ENCODE data around the gene DIO3.

The DIO3 gene

GRCh38 chr14:101557811-101558738, 3.2 kb upstream of the DIO3 start:
- no peak overlapping the region for H3K27ac ChIP-seq
- H3K27me3 ChIP-seq, result peaks cover 0 to 81% of the 10 kb centered on the region in 2 donors
- peak overlapping the region in 1 of 2 donors; percentile 7 for H3K4me3 ChIP-seq
- peaks cover 0 to 24% (median 4%) of the 10 kb centered on the region in 4 donors for H3K4me1 ChIP-seq
- peak in 1 of 2 experiments; percentile 21 for TF ChIP-seq CTCF (IDR thresholded peaks at IDR 0.05)
- peak; percentile 70 to 82 for DNase-seq
- intact Hi-C loops (cut with DNase I; ENCODE audit: low total_unique reads), result no loop called here
- no peaks in the 10 kb centered on the region for H3K36me3 ChIP-seq
- peaks cover 0 to 12% (median 12%) of the 10 kb centered on the region in 3 donors for H3K9me3 ChIP-seq

GRCh38 chr14:101558739-101559240, 2.5 kb upstream of the DIO3 start:
- H3K9me3 ChIP-seq, result peaks cover 0 to 12% (median 12%) of the 10 kb centered on the region in 3 donors
- TF ChIP-seq CTCF (IDR thresholded peaks at IDR 0.05), result no peak
- H3K4me1 ChIP-seq, result peaks cover 0 to 30% (median 4%) of the 10 kb centered on the region in 4 donors
- no peaks in the 10 kb centered on the region for H3K36me3 ChIP-seq
- intact Hi-C loops (cut with DNase I; ENCODE audit: low total_unique reads), result no loop called here
- no peak for DNase-seq
- H3K4me3 ChIP-seq, result peak overlapping the region; percentile 47 to 51
- H3K27ac ChIP-seq, result peak overlapping the region in 1 of 2 donors; percentile 55
- peaks cover 0 to 88% of the 10 kb centered on the region in 2 donors for H3K27me3 ChIP-seq

GRCh38 chr14:101559250-101559623, 2.1 kb upstream of the DIO3 start:
- Histone ChIP-seq H3K9me3 (peaks cover 0 to 12% (median 12%) of the 10 kb centered on the region in 3 donors), H3K4me1 (peaks cover 0 to 32% (median 4%) of the 10 kb centered on the region in 4 donors), H3K4me3 (peak overlapping the region; percentile 47 to 51), H3K27ac (peak overlapping the region; percentile 47 to 55), H3K36me3 (no peaks in the 10 kb centered on the region), H3K27me3 (peaks cover 0 to 88% of the 10 kb centered on the region in 2 donors)
- intact Hi-C loops (cut with DNase I; ENCODE audit: low total_unique reads), result no loop called here
- TF ChIP-seq CTCF (IDR thresholded peaks at IDR 0.05), result no peak
- no peak for DNase-seq

- H3K36me3 ChIP-seq, result no peaks in the 10 kb centered on the region
- intact Hi-C loops (cut with DNase I; ENCODE audit: low total_unique reads), result no loop called here
- peak overlapping the region; percentile 47 to 55 for H3K27ac ChIP-seq
- H3K27me3 ChIP-seq, result peaks cover 0 to 88% of the 10 kb centered on the region in 2 donors
- H3K4me1 ChIP-seq, result peaks cover 0 to 38% (median 4%) of the 10 kb centered on the region in 4 donors
- TF ChIP-seq CTCF (IDR thresholded peaks at IDR 0.05), result peak in 1 of 2 experiments; percentile 12
- H3K4me3 ChIP-seq, result peak overlapping the region; percentile 47 to 51
- H3K9me3 ChIP-seq, result peaks cover 0 to 12% (median 12%) of the 10 kb centered on the region in 3 donors
- no peak for DNase-seq
Measured at GRCh38 chr14:101559624-101560533, 1.4 kb upstream of the DIO3 start.

- Histone ChIP-seq H3K9me3 (peaks cover 0 to 12% (median 12%) of the 10 kb centered on the region in 3 donors), H3K36me3 (no peaks in the 10 kb centered on the region), H3K27me3 (peaks cover 0 to 91% of the 10 kb centered on the region in 2 donors), H3K4me3 (peak overlapping the region; percentile 47 to 51), H3K27ac (no peak overlapping the region), H3K4me1 (peaks cover 0 to 39% (median 4%) of the 10 kb centered on the region in 4 donors)
- TF ChIP-seq CTCF (IDR thresholded peaks at IDR 0.05), result no peak
- intact Hi-C loops (cut with DNase I; ENCODE audit: low total_unique reads), result no loop called here
- DNase-seq, result no peak
Measured at GRCh38 chr14:101560534-101561113, 671 bp upstream of the DIO3 start.

Measured in tibial artery (tissue), 4 donors.